Glomerular visceral epithelial cell (primary cell): ENCODE results near the gene DIP2B.
"Not testable (repeated sequence)": the region's sequence is repeated elsewhere in the genome, so short reads cannot be mapped to it uniquely, and the experiment has no call there.

Source experiments
- DNase-seq: peaks from one replicate; pipeline ENCODE4 v3.0.0-alpha.2; 2016; ENCODE audit errors: extremely low spot score

DIP2B gene

DNA sequence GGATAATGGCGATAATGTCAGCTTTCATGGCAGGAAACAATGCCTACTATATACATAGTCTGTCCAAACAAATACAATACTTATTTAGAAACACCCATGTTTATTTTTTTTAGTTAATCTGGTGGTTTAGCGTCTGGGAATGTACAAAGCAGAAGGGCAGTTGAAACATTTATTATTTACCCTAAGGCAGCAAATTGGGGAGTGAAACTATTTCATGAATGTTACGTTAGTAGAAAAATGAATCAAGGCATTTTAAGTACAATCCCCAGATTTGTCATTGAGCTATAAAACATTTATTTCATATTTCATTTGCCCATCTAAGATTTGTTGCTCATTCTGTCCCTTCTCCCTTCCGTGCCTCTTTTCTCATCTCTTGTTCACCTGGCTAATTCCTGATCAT is 172.0 kb downstream of the DIP2B start:
- no peak for DNase-seq

DNA sequence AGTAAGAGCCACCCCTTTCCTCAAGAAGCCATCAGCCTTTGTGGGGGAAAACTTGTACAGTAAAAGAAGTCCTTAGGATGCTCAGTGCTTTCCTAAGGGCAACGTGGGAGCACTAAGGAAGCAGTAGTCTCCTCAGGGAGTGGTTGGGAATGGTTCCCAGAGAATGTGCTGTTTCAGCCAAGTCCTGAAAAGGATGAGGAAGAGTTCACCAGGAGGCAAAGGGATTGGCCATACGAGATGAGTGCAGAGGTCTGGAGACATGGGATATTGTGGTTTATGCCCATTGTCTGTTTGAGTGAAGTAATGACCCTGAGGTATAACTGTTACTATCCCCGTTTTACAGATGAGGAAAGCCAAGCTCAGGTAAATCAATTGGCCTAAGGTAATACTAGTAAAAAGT is 173.1 kb downstream of the DIP2B start:
- no peak for DNase-seq

DNA sequence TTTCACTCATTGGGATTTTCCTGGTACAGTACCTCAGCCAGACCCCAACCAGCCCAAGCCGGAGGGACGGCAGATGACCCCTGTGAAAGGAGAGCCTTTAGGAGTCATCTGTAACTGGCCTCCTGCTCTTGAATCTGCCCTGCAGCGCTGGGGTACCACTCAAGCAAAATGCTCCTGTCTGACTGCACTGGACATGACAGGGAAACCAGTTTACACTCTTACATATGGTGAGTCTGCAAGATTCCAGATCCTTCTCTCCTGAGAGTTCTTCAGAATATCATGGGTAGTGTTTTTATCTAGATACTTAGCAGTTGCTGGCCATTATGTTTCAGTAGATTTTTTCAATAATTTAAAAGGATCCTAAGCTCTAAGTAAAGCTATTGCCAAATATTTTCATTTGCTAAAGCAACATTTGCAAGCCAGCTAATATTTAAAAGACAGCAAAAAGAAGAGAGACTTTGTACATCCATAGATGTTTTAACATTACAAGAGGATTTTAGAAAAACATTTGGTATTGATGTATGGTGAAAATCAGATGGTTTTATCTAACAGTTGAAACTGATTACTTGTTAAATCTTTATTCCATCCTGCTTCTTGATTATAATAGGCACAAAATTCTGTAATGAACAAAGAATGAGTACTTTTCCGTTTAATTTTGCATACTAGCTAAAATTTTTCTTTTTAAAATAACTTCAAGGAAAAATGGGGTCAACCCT is 174.0 kb downstream of the DIP2B start:
- DNase-seq, result no peak

DNA sequence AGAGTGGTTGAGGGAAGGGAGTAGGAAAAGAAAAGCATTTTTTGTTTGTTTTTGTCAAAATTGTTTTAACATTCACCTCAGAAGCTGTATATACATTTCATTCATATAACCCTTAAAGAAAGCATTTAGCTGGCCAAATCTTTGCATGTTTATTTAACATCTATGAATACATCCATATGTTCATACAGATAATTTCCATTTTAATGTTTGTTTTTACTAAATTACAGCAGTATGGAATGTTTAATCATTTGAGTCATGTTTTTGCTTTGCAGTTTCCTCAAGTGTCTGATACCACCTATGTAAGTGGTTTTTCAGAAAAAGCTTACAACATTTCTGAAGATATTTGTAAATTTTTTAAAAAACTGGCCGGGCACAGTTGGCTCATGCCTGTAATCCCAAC is 174.8 kb downstream of the DIP2B start:
- no peak for DNase-seq

DNA sequence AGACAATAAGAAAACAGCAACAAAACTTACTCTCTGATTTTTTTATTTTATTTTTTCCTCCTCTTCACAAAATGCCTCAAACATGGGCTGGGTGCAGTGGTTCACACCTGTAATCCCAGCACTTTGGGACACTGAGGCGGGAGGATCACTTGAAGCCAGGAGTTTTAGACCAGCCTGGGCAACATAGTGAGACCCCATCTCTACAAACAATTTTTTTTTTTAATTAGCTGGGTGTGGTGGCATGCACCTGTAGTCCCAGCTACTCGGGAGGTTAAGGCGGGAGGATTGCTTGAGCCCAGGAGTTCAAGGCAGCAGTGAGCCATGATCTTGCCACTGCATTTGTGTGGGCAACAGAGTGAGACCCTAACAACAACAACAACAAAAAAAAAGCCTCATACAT is 176.3 kb downstream of the DIP2B start:
- not testable (repeated sequence) for DNase-seq

DNA sequence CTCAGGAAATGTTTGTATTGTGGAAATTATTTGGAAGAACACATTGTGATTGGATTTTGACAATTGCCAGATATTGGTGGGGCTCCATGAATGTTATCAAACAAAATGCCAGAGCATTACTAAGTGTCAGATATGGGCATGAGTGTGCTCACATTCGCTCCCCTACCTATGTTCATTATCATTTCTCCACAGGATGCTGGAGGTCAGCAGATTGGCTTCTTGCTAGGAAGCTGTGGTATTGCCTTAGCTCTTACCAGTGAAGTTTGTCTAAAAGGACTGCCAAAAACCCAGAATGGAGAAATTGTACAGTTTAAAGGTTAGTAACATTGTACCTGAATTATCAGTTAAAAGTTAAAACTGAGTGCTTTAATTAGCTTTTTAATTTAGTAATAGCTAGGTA is 180.9 kb downstream of the DIP2B start:
- DNase-seq, result no peak

DNA sequence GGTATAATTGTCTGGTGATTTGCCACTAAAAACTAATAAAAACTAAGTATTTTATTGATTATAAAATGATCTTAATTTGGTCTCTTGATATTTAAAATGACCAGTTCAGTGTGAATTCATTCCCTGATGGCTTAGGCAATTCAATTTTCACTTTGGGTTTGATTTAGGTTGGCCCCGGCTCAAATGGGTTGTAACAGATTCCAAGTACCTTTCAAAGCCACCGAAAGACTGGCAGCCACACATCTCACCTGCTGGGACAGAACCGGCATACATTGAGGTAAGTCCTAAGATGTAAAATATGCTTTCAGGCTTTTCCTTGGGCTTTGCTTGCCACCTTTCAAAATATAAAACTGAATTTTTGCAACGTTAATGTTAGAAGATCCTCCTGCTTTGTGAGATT is 181.6 kb downstream of the DIP2B start:
- DNase-seq, result no peak

DNA sequence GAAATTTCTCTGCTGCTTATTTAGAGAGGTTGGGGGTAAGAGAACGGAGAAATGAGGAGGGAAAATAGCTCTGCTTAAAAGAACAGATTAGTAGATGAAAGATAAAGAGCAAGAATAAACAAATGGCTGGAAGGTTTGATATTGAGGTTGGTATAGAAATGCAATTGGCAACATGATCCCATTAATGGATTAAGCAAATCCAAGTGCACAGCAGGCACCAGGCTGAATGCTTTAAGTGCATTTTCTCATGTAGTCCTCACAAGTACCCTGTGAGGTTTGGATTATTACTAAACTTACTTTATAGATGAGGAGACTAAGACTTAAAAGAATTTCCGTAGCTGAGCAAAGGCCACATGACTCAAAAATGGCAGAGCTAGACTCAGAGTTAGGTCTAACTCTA is 182.2 kb downstream of the DIP2B start:
- DNase-seq, result no peak

DNA sequence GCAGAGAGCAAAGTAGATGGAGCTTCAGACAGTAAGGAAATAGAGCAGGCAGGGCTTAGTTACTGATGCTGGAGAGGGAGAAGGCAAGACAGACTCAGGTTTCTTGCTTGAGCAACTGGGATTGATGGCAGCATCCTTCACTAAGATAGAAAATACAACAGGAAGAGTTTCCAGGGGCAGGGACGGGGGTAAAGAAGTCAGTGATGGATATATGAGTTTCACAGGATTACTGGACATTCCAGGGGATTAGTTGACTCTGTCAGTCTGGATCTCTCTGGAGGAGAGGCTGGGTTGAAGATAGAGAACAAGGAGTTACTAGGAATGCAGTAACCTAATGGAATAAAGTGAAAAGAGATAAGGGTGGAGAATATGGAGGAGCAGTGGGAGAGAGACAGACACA is 184.7 kb downstream of the DIP2B start:
- no peak for DNase-seq

DNA sequence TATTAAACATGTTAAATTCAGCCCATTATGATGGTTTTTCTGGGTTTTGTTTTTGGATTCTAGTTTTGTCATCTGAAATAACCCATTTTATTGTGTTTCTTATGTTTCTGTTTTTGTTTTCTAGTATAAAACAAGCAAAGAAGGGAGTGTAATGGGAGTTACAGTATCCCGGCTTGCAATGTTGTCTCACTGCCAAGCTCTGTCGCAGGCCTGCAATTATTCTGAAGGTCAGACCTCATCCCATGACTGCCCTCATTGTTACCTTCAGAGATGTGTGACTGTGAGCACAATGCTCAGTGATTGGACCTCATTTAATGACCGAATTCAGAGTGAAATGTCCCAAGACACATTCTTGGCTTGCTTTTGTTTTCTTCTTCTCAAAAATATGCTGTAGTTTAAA is 186.1 kb downstream of the DIP2B start:
- no peak for DNase-seq

DNA sequence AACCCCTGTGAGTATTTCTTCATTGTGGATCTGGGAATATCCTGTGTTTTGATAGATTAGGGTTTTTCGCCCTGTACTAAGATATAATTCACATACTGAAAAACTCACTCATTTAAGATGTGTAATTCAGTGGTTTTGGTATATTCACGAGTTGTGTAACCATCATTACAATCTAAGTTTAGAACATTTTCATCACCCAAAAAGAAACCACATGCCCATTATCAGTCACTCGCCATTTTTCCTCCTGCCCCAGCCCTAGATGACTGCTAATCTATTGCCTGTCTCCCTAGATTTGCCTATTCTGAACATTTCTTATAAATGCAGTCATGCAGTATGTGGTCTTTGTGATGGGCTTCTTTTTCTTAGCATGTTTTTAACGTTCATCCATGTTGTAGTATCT is 191.2 kb downstream of the DIP2B start:
- DNase-seq, result no peak

DNA sequence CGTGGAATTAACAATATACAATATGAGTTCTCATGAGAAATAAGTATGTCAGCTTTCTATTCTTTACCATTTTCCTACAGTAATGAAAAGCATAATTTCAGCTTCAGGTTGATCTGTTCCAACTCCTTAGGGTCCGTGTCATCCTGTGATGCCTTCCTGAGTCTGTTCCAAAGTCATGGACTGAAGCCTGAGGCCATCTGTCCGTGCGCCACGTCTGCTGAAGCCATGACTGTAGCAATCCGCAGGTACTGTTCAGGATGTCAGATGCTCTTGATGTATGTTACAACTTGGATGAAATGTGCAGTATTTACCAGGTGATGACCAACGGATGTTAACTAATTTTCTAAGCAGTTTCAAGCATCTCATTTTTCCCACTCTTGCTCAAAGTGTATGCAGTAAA is 192.1 kb downstream of the DIP2B start:
- no peak for DNase-seq

DNA sequence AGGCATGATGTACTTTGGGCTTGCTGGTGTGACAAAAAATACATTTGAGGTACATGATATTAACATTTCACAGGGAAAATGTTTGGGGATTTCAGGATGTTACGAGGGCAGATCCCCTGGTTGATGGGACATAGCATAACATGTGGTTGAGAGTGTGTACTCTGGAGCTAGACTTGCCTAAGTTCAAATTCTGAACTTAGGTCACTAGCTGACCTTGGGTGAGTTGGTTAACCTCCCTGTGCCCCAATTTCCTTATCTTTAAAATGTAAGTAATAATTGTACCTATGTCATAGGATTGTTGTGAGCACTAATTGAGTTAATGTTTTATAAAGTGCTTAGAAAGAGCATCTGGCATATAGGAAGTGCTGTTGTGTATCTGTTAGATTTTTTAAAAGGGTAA is 194.4 kb downstream of the DIP2B start:
- no peak for DNase-seq

DNA sequence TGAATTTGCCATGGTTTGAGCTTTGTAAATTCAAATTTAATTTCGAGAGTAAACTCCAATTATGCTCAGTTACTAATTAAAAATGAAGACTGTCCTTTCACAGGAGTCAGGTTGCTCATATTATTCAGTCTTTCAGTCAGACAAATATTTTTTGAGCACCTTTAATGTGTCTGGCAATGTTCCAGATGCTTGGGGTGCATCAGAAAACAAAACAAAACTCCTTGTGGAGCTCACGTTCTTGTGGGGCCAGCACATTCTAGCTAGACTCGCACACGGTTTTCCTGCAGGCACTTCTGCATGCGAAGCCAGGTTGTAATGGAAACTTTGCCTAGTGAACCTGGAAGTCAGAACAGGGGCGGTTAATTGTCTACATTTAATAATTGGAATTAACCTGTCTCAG is 195.2 kb downstream of the DIP2B start:
- no peak for DNase-seq

DNA sequence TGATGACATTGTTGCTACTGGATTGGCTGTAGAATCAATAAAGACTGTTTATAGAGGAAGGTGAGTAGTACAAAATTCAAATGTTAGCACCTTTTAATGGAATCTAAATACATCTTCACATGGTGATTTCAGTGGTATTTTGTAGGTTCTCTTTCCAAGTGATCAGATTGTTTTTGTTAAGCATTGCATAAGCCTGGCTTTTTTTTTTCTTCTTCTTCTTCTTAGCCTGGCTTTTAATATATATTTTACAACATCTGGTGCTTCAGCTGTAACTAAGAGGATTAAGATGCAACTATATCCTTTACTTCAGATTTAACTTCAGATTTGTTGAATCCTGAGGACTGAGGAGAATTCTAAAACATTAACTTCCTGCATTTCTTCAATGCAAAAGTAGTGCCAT is 201.8 kb downstream of the DIP2B start:
- no peak for DNase-seq

DNA sequence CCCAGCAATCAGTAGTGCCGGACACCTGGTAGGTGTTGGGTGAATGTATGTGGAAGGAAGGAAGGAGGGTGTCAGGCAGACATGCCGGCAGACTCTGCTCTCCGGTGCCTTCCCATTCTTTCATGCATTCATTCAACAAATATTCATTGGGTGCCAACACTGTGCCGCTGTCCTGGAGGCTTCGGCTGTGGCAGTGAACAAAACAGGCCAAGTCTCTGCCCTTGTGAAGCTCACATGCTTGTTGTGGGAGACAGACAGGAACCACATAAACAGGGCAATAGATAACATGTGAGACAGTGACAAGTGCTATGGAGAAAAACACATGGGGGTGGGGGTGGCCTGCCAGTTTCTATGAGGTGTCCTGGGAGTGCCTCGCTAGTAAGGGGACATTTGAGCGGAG is 202.6 kb downstream of the DIP2B start:
- DNase-seq, result no peak

DNA sequence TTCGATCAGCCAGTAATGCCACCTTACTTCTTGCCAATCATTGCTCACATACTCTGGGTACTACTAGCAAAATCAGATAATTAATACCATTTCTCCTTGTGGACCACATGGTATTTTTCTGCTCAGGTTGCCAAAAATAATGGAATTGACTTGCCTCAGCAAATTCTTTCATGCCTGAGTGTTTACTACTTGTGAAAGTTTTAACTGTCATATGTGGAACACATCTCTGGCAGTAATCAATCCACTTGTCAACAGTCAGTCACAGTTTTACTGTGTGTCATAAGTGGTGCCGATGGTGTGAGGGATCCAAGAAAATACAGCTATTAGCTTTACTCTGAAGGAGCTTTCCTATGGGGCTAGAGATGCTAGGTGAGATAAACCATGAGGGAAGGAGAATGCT is 203.8 kb downstream of the DIP2B start:
- DNase-seq, result no peak

DNA sequence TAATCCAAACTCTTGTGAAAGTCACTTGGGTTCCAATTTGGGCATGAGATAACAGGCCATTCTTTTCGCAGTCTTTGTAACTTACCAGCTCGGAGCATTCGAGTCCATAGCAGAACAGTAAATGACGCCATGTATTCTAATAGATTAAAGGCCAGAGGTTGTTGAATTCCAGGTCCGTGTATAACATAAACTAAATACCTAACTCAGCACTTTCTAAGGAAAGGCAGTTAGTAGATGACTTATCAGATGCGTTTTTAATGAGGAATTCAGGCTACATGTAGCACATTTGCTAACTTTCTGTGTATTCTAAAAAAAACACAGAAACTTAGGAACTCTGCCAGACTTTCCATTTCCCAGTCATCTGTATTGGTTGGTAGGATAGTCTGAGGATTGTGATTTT is 206.3 kb downstream of the DIP2B start:
- DNase-seq, result no peak

DNA sequence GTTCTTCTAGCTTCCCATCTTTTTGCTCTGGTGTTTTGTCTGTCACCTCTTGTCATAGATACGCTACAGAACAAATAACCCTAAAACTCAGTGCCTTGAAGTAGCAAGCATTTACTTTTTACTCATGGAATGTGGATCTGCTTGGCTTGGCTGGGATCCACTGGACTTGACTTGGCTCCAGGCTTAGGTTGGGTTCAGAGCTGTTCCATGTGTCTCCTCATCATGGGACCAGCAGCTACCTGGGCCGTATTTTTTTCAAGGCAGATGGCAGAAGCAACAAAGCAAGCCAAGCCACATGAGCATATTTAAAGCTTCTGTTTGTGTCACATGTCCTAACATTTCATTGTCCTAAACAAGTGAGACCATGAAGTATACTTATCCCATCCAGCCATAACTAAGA is 210.4 kb downstream of the DIP2B start:
- no peak for DNase-seq

DNA sequence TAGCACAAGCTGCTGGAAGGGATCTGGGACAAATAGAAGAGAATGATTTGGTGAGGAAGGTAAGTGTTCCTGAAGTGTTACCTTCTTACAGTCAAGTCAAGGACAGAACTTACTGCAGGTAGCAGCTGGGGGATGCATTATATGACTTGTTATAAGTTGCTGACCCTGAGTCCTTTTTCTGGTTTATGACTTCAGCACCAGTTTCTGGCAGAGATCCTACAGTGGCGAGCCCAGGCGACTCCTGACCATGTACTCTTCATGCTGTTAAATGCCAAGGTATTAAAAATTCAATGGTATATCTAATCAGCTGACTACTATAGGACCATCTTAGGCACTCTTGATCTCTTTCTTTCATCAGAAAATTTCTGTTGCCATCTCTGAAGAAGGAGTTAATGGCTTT is 214.0 kb downstream of the DIP2B start:
- DNase-seq, result no peak

DNA sequence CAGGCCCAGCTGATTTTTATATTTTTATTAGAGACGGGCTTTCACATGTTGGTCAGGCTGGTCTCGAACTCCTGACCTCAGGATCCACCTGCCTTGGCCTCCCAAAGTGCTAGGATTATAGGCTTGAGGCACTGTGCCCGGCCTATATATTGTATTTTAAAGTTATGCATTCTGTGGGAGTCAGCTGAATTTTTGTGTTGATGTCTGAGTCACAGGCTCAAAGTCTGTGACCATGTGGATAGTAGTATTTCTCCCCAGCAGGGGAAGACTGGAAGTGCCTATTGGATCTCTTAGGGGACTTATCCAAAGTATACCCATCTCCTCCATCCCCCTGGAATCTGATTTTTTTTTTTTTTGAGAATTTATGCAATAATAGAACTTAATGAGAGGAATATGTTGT is 215.3 kb downstream of the DIP2B start:
- DNase-seq, result no peak

DNA sequence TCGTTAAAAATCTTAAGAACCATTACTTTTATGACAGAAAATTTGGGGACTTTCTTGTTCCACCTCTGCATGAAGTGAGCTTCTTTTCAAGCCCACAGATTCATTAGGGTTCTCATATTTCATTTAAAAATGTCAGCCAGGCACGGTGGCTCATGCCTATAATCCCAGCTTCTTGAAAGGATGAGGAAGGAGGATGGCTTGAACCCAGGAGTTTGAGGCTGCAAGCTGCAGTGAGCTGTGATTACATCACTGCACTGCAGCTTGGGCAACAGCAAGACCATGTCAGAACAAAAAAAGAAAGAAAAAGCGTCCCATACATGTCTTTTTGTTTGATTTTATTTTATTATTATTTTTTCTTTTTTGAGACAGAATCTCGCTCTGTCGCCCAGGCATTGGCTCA is 215.7 kb downstream of the DIP2B start:
- no peak for DNase-seq

DNA sequence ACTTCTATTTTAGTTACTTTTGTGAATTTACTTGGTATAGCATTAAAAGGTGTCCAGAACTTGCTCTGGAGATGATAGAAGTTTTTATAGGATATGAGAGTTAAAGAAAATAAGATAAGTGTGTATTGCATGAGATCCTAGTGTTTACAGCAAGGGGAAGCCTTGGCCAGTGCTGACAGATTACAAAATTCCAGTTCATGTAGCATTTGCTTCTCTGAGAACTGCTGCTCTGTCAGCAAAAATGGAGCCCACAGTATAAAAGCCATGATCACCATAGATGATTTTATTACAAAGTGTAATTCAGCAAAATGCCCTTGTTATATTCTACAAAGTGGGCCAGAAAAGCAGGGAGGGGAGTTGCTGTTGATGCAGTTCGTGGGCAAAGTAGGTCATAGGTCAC is 219.1 kb downstream of the DIP2B start:
- DNase-seq, result no peak
